IMR-90 (cell line): Measurements from ENCODE around the gene RNF225. TPM values are rescaled to one million over a fixed set of nuclear protein-coding genes. Genes with fewer than 3 reads are reported as not detected.

Source experiments
- ATAC-seq: fragments of 200-7000 bp; cut with Tn5 transposase; 2 replicates; pipeline ENCODE4 v1.9.1; 2020; ENCODE audit warnings: low read depth, mild to moderate bottlenecking, moderate library complexity
- BruUV-seq: library from RNA; stranded (reverse); fragments of 400-500 nt; replicated peaks from 2 replicates; lab custom pipeline; 2021; lab: Mats Ljungman, UMichigan
- CTCF ChIA-PET: fragments of 300-600 bp; formaldehyde crosslinking; extraction: SDS; loops from one replicate; lab custom pipeline; 2021; ENCODE audit warnings: antibody characterized with exemption; lab: Yijun Ruan, JAX
- POLR2A ChIA-PET: fragments of 300-600 bp; sonication (Branson Sonifier 250); formaldehyde crosslinking; loops from one replicate; lab custom pipeline; 2022; ENCODE audit warnings: antibody characterized with exemption; ENCODE audit not compliant: unreplicated experiment; lab: Charles Lee
- DNase-seq: peaks from one replicate; pipeline ENCODE4 v3.0.0; 2013
- H2AFZ ChIP-seq: replicated peaks from 2 replicates; pipeline ENCODE3; 2013; ENCODE audit warnings: low read length, mild to moderate bottlenecking; ENCODE audit not compliant: poor library complexity
- H2AK5ac ChIP-seq: 2 replicates; pipeline ENCODE4 v1.6.1; 2013; ENCODE audit warnings: low read depth, low read length, inconsistent platforms
- H2AK9ac ChIP-seq: replicated peaks from 2 replicates; pipeline ENCODE3; 2013; ENCODE audit warnings: mild to moderate bottlenecking, low read depth, low read length, moderate library complexity; ENCODE audit not compliant: poor library complexity
- H2BK120ac ChIP-seq: 2 replicates; pipeline ENCODE4 v1.6.1; 2013; ENCODE audit warnings: low read depth, low read length, inconsistent platforms
- H2BK15ac ChIP-seq: 3 replicates; pipeline ENCODE4 v1.6.1; 2013; ENCODE audit warnings: low read depth, low read length, inconsistent platforms
- H2BK20ac ChIP-seq: 2 replicates; pipeline ENCODE4 v1.6.1; 2013; ENCODE audit warnings: low read depth, mild to moderate bottlenecking, inconsistent platforms, low read length, moderate library complexity
- H2BK5ac ChIP-seq: 2 replicates; pipeline ENCODE4 v1.6.1; 2013; ENCODE audit warnings: mild to moderate bottlenecking, low read depth, low read length, inconsistent platforms; ENCODE audit not compliant: poor library complexity, severe bottlenecking
- H3K14ac ChIP-seq: replicated peaks from 2 replicates; pipeline ENCODE4 v1.6.1; 2013; ENCODE audit warnings: low read depth, low read length, inconsistent platforms
- H3K18ac ChIP-seq: 2 replicates; pipeline ENCODE4 v1.6.1; 2013; ENCODE audit warnings: low read depth, low read length, control low read depth
- H3K23ac ChIP-seq: 2 replicates; pipeline ENCODE4 v1.6.1; 2013; ENCODE audit warnings: low read depth, low read length, inconsistent platforms
- H3K27ac ChIP-seq: 2 replicates; pipeline ENCODE4 v1.5.1; 2013; ENCODE audit warnings: mild to moderate bottlenecking, control low read depth, low read length; ENCODE audit not compliant: insufficient read depth
- H3K27me3 ChIP-seq: 2 replicates; pipeline ENCODE4 v1.6.1; 2013; ENCODE audit warnings: low read length; ENCODE audit not compliant: control insufficient read depth, insufficient read depth
- H3K36me3 ChIP-seq: 2 replicates; pipeline ENCODE4 v1.6.1; 2013; ENCODE audit warnings: low read length, mixed read lengths; ENCODE audit not compliant: control insufficient read depth, insufficient read depth
- H3K4ac ChIP-seq: 2 replicates; pipeline ENCODE4 v1.6.1; 2013; ENCODE audit warnings: low read depth, low read length, inconsistent platforms
- H3K4me1 ChIP-seq: 2 replicates; pipeline ENCODE4 v1.6.1; 2013; ENCODE audit warnings: low read length, mixed read lengths; ENCODE audit not compliant: control insufficient read depth, insufficient read depth
- H3K4me2 ChIP-seq: 2 replicates; pipeline ENCODE4 v1.6.1; 2013; ENCODE audit warnings: low read depth, mild to moderate bottlenecking, control low read depth, low read length, moderate library complexity
- H3K4me3 ChIP-seq: 2 replicates; pipeline ENCODE4 v1.5.1; 2013; ENCODE audit warnings: low read depth, mild to moderate bottlenecking, control low read depth, low read length, moderate library complexity; ENCODE audit not compliant: insufficient read depth
- H3K56ac ChIP-seq: 2 replicates; pipeline ENCODE4 v1.6.1; 2013; ENCODE audit warnings: low read length, inconsistent platforms; ENCODE audit not compliant: insufficient read depth; ENCODE audit errors: extremely low read depth
- H3K79me1 ChIP-seq, 2 experiments: 2 replicates each; pipeline ENCODE4 v1.6.1; 2013; ENCODE audit warnings: low read length in 2 of 2, inconsistent platforms in 1 of 2, low read depth in 1 of 2
- H3K9ac ChIP-seq: 2 replicates; pipeline ENCODE4 v1.6.1; 2013; ENCODE audit warnings: low read depth, low read length, control low read depth
- H3K9me1 ChIP-seq: 2 replicates; pipeline ENCODE4 v1.6.1; 2013; ENCODE audit warnings: low read length, inconsistent platforms; ENCODE audit not compliant: insufficient read depth
- H3K9me3 ChIP-seq: 2 replicates; pipeline ENCODE4 v1.6.1; 2013; ENCODE audit warnings: low read length; ENCODE audit not compliant: control insufficient read depth, insufficient read depth
- H4K20me1 ChIP-seq: 2 replicates; pipeline ENCODE4 v1.6.1; 2013; ENCODE audit warnings: low read length, inconsistent platforms; ENCODE audit not compliant: insufficient read depth
- H4K5ac ChIP-seq: 2 replicates; pipeline ENCODE4 v1.6.1; 2013; ENCODE audit warnings: mild to moderate bottlenecking, low read depth, low read length, control low read depth
- H4K8ac ChIP-seq, 2 experiments: 2 replicates each; pipeline ENCODE4 v1.6.1; 2013; ENCODE audit warnings: low read depth in 2 of 2, low read length in 2 of 2, control low read depth in 1 of 2, inconsistent platforms in 1 of 2
- H4K91ac ChIP-seq: 2 replicates; pipeline ENCODE4 v1.6.1; 2013; ENCODE audit warnings: low read depth, low read length, inconsistent platforms; ENCODE audit not compliant: insufficient read depth
- BHLHE40 ChIP-seq: fragments of 150-350 bp; IDR thresholded peaks from 2 replicates; pipeline ENCODE4 v1.6.1; 2016; ENCODE audit warnings: mild to moderate bottlenecking, low read depth, low read length
- CEBPB ChIP-seq: IDR thresholded peaks from 2 replicates; pipeline ENCODE4 v1.6.1; 2012; ENCODE audit warnings: low read depth, low read length, improper control_type of control experiment
- CHD1 ChIP-seq: IDR thresholded peaks from 2 replicates; pipeline ENCODE4 v1.6.1; 2012; ENCODE audit warnings: low read depth, low read length, improper control_type of control experiment
- CTCF ChIP-seq: conservative IDR thresholded peaks from 2 replicates; pipeline ENCODE4 v1.5.1; 2012; ENCODE audit warnings: mild to moderate bottlenecking, low read depth, low read length, improper control_type of control experiment
- ELK1 ChIP-seq: fragments of 150-350 bp; IDR thresholded peaks from 2 replicates; pipeline ENCODE4 v1.6.1; 2016; ENCODE audit warnings: low read depth, mild to moderate bottlenecking, low read length, moderate library complexity, borderline replicate concordance
- FOS ChIP-seq: fragments of 150-350 bp; IDR thresholded peaks from 2 replicates; pipeline ENCODE4 v1.6.1; 2016; ENCODE audit warnings: low read depth, low read length
- MAFK ChIP-seq: IDR thresholded peaks from 2 replicates; pipeline ENCODE4 v1.6.1; 2012; ENCODE audit warnings: low read depth, low read length, improper control_type of control experiment
- MXI1 ChIP-seq: IDR thresholded peaks from 2 replicates; pipeline ENCODE4 v1.6.1; 2012; ENCODE audit warnings: low read depth, mild to moderate bottlenecking, low read length, moderate library complexity, borderline replicate concordance
- NFE2L2 ChIP-seq: fragments of 150-350 bp; IDR thresholded peaks from 2 replicates; pipeline ENCODE4 v1.6.1; 2016; ENCODE audit warnings: low read depth, mild to moderate bottlenecking, low read length
- POLR2A ChIP-seq: IDR thresholded peaks from 2 replicates; pipeline ENCODE4 v1.6.1; 2012; ENCODE audit warnings: mild to moderate bottlenecking, low read depth, low read length
- SMC3 ChIP-seq: fragments of 150-350 bp; IDR thresholded peaks from 2 replicates; pipeline ENCODE4 v1.6.1; 2016; ENCODE audit warnings: low read depth, mild to moderate bottlenecking, antibody characterized with exemption, low read length, moderate library complexity
- USF2 ChIP-seq: fragments of 150-350 bp; IDR thresholded peaks from 2 replicates; pipeline ENCODE4 v1.6.1; 2017; ENCODE audit warnings: mild to moderate bottlenecking, antibody characterized with exemption, low read length, low read depth
- WGBS, 2 experiments: methylation state at CpG; one replicate each; pipeline versions ENCODE4 v1.1.5 to v1.1.7; 2013; ENCODE audit warnings: missing lambda C conversion rate in 2 of 2; ENCODE audit not compliant: insufficient read length in 1 of 2; ENCODE audit errors: extremely low coverage in 2 of 2; 5-methylcytosine and 5-hydroxymethylcytosine counted together
- dilution Hi-C: fragments of 300-500 bp; cut with HindIII; formaldehyde crosslinking; loops from one replicate; pipeline ENCODE4 v1.14.3; 2018; ENCODE audit warnings: low sequenced_read_pairs; ENCODE audit not compliant: unreplicated experiment
- in situ Hi-C: fragments of 300-500 bp; cut with MboI; formaldehyde crosslinking; loops from 3 replicates; pipeline ENCODE4 v1.14.3; 2019; ENCODE audit warnings: low sequenced_read_pairs, inconsistent platforms, mixed read lengths
- intact Hi-C: fragments of 100-400 bp; cut with micrococcal nuclease; formaldehyde crosslinking; loops from 2 replicates; pipeline ENCODE4 v1.10.0; 2022
- polyA plus RNA-seq, 3 experiments: library from polyadenylated mRNA; depleted of rRNA; stranded (reverse); fragments of >200 nt; gene quantifications; 2 replicates each; pipeline ENCODE4 v1.2.3, GENCODE V29; 2012; ENCODE audit warnings: low replicate concordance in 1 of 3
- total RNA-seq: library from RNA; depleted of rRNA; stranded (reverse); fragments of >200 nt; gene quantifications from 2 replicates; pipeline ENCODE4 v1.2.3, GENCODE V29; 2012

The RNF225 gene
- total and polyA plus RNA-seq, 2 of the 4 experiments (the other 2 are of a cell fraction), result 0.10 TPM; not detected in 1

GRCh38 chr19:58350001-58350861 is 45.2 kb upstream of the RNF225 start:
- Histone ChIP-seq H3K4me2 (no peak overlapping the region), H4K5ac (no peak overlapping the region), H3K27me3 (no peaks in the 10 kb centered on the region), H2AFZ (no peak overlapping the region), H3K9me1 (peaks cover 8% of the 10 kb centered on the region; the same call in 1 of the 2 replicates), H3K23ac (no peak overlapping the region), H3K4ac (no peak overlapping the region), H4K8ac (no peak overlapping the region), H3K79me1 (peaks cover 12 to 51% of the 10 kb centered on the region in 2 experiments), H2BK5ac (no peak overlapping the region), H2AK9ac (no peak overlapping the region), H4K91ac (no peak overlapping the region), H3K14ac (no peak overlapping the region), H3K4me1 (peaks cover 6% of the 10 kb centered on the region; the same call in 1 of the 2 replicates), H3K27ac (no peak overlapping the region), H4K20me1 (peaks cover 8% of the 10 kb centered on the region), H3K56ac (no peak overlapping the region), H3K9me3 (no peaks in the 10 kb centered on the region), H3K18ac (no peak overlapping the region), H3K9ac (no peak overlapping the region), H2BK120ac (no peak overlapping the region), H2AK5ac (no peak overlapping the region), H3K4me3 (no peak overlapping the region), H2BK15ac (no peak overlapping the region), H3K36me3 (peaks cover 11% of the 10 kb centered on the region; the same call in 1 of the 2 replicates), H2BK20ac (no peak overlapping the region)
- dilution Hi-C loops (no loop called here), intact Hi-C loops (no loop called here), in situ Hi-C loops (no loop called here)
- no TSS peak for BruUV-seq
- ATAC-seq, result no peak
- ChIA-PET POLR2A (interaction anchor here (0.7 kb wide), 1 partner anchor 12 kb away, joined by 3 read pairs; the partner anchor contains the start of gene ZNF497), CTCF (no interaction called here)
- TF ChIP-seq USF2 (no peak), NFE2L2 (no peak), ELK1 (no peak), POLR2A (no peak), FOS (no peak), CEBPB (no peak), SMC3 (no peak), MAFK (no peak), CTCF (no peak), CHD1 (no peak), BHLHE40 (no peak), MXI1 (no peak)
- WGBS, 2 experiments, result 42% methylated on average over 46 of the region's 84 CpGs; no CpG with 5 or more reads in 1 of the 2 experiments
- no peak for DNase-seq
